GM12878 (cell line): Measurements from ENCODE around the gene VPS13C. TPM values are rescaled to one million over a fixed set of nuclear protein-coding genes. Genes with fewer than 3 reads are reported as not detected.

ENCODE experiments used
- ATAC-seq: fragments of 200-7000 bp; cut with Tn5 transposase; 3 replicates; pipeline ENCODE4 v1.9.1; 2020; ENCODE audit warnings: mild to moderate bottlenecking, moderate library complexity
- BruUV-seq: library from RNA; stranded (reverse); fragments of 400-500 nt; replicated peaks from 2 replicates; lab custom pipeline; 2021; lab: Mats Ljungman, UMichigan
- CTCF ChIA-PET: fragments of 300-600 bp; sonication (Branson Sonifier 250); formaldehyde crosslinking; extraction: SDS; loops from one replicate; lab custom pipeline; 2021; ENCODE audit warnings: inconsistent platforms; lab: Yijun Ruan, JAX
- POLR2A ChIA-PET: fragments of 350-600 bp; formaldehyde crosslinking; extraction: SDS; loops from one replicate; lab custom pipeline; 2021; ENCODE audit warnings: inconsistent platforms; lab: Charles Lee
- RAD21 ChIA-PET: fragments of 300-600 bp; sonication (Branson Sonifier 250); formaldehyde crosslinking; loops from one replicate; lab custom pipeline; 2023; ENCODE audit warnings: antibody characterized with exemption; ENCODE audit not compliant: unreplicated experiment; lab: Charles Lee
- SMC1A ChIA-PET: fragments of 300-600 bp; sonication (Branson Sonifier 250); formaldehyde crosslinking; loops from one replicate; lab custom pipeline; 2023; ENCODE audit not compliant: unreplicated experiment, uncharacterized antibody; lab: Charles Lee
- DNase-seq: peaks from one replicate; pipeline ENCODE4 v3.0.0-alpha.2; 2011; ENCODE audit warnings: low read depth, low spot score
- FAIRE-seq: peaks from 3 replicates; lab custom pipeline; 2011; peaks lifted over from hg19 to GRCh38; lab: Jason Lieb, UNC
- H2AFZ ChIP-seq: 2 replicates; pipeline ENCODE4 v1.6.0; 2011; ENCODE audit warnings: low read depth, low read length, control low read depth; ENCODE audit not compliant: control insufficient read depth
- H3K27ac ChIP-seq: 2 replicates; pipeline ENCODE4 v1.5.1; 2011; ENCODE audit warnings: control low read depth; ENCODE audit not compliant: control insufficient read depth, insufficient read depth
- H3K27me3 ChIP-seq, 2 experiments: replicated peaks in 1 of 2; 2 replicates each; pipeline versions ENCODE4 v1.6.0 to v1.6.1; 2011; ENCODE audit warnings: low read length in 1 of 2; ENCODE audit not compliant: control insufficient read depth in 2 of 2, insufficient read depth in 2 of 2
- H3K36me3 ChIP-seq, 2 experiments: 2 replicates each; pipeline ENCODE4 v1.5.1; 2011; ENCODE audit warnings: low read length in 1 of 2; ENCODE audit not compliant: control insufficient read depth in 2 of 2, insufficient read depth in 2 of 2
- H3K4me1 ChIP-seq: 2 replicates; pipeline ENCODE4 v1.6.1; 2011; ENCODE audit warnings: mild to moderate bottlenecking, low read length, moderate library complexity, mixed read lengths; ENCODE audit not compliant: control insufficient read depth, insufficient read depth
- H3K4me2 ChIP-seq: 2 replicates; pipeline ENCODE4 v1.6.0; 2011; ENCODE audit warnings: control low read depth; ENCODE audit not compliant: control insufficient read depth, insufficient read depth
- H3K4me3 ChIP-seq: fragments of 200-600 bp; sonication (generic); 2 replicates; pipeline ENCODE4 v1.5.1; 2016
- H3K79me2 ChIP-seq: 2 replicates; pipeline ENCODE4 v1.6.0; 2011; ENCODE audit warnings: low read length; ENCODE audit not compliant: control insufficient read depth, insufficient read depth
- H3K9ac ChIP-seq: 2 replicates; pipeline ENCODE4 v1.8.0; 2011; ENCODE audit warnings: low read length, control low read depth, mixed read lengths; ENCODE audit not compliant: control insufficient read depth, insufficient read depth
- H3K9me3 ChIP-seq: replicated peaks from 3 replicates; pipeline ENCODE4 v1.5.1; 2011; ENCODE audit warnings: mild to moderate bottlenecking, low read length; ENCODE audit not compliant: control insufficient read depth, insufficient read depth
- H4K20me1 ChIP-seq: 2 replicates; pipeline ENCODE4 v1.6.0; 2011; ENCODE audit not compliant: control insufficient read depth, insufficient read depth
- CTCF ChIP-seq, 3 experiments: IDR thresholded peaks in 2 of 3; conservative IDR thresholded peaks in 1 of 3; 2 replicates each; pipeline ENCODE4 v1.5.1; 2011; ENCODE audit warnings: low read depth in 3 of 3, low read length in 3 of 3, mild to moderate bottlenecking in 3 of 3, control low read depth in 2 of 3, moderate library complexity in 2 of 3, inconsistent platforms in 1 of 3, mixed read lengths in 1 of 3; ENCODE audit not compliant: control insufficient read depth in 2 of 3, insufficient read depth in 1 of 3; ENCODE audit errors: extremely low read depth in 1 of 3
- NBN ChIP-seq: fragments of 450-650 bp; IDR thresholded peaks from 2 replicates; pipeline ENCODE4 v1.6.1; 2016
- NFXL1 ChIP-seq: fragments of 450-650 bp; IDR thresholded peaks from 2 replicates; pipeline ENCODE4 v1.6.1; 2017; ENCODE audit warnings: antibody characterized with exemption, mild to moderate bottlenecking, borderline replicate concordance
- NKRF ChIP-seq: fragments of 450-650 bp; conservative IDR thresholded peaks from 2 replicates; pipeline ENCODE4 v1.6.1; 2017; ENCODE audit warnings: mild to moderate bottlenecking, moderate library complexity
- RAD21 ChIP-seq: IDR thresholded peaks from 2 replicates; pipeline ENCODE4 v1.6.1; 2011; ENCODE audit warnings: mild to moderate bottlenecking, low read depth, low read length, moderate library complexity; ENCODE audit not compliant: insufficient read depth
- RUNX3 ChIP-seq: IDR thresholded peaks from 2 replicates; pipeline ENCODE4 v1.6.1; 2012; ENCODE audit warnings: low read length, inconsistent platforms
- SMC3 ChIP-seq: IDR thresholded peaks from 2 replicates; pipeline ENCODE4 v1.6.1; 2011; ENCODE audit warnings: low read length, improper control_type of control experiment, borderline replicate concordance
- in situ Hi-C: fragments of 300-500 bp; cut with MboI; formaldehyde crosslinking; loops from 9 replicates; pipeline ENCODE4 v1.14.3; 2018; ENCODE audit warnings: mixed read lengths
- intact Hi-C: fragments of 100-400 bp; cut with micrococcal nuclease; formaldehyde crosslinking; loops from one replicate; pipeline ENCODE4 v1.14.2; 2022; ENCODE audit not compliant: unreplicated experiment
- polyA plus RNA-seq, 11 experiments: library from polyadenylated mRNA; depleted of rRNA in 4 of 11; unstranded in 6 of 11; stranded (reverse) in 5 of 11; fragments of >200 nt; fragmentation: Nextera tagmentation in 4 of 11; fragmentation: Illumina TruSeq in 1 of 11; extraction: Ambion mirVana in 4 of 11; extraction: Trizol in 1 of 11; gene quantifications; 1 replicate in 1 of 11; 2 replicates in 10 of 11; pipeline versions ENCODE4 v1.2.1 to v1.2.3, GENCODE V29; 2011 to 2016; ENCODE audit warnings: inconsistent platforms in 2 of 11, missing spikeins in 2 of 11, low read depth in 1 of 11
- total RNA-seq, 4 experiments: library from RNA; depleted of rRNA in 3 of 4; stranded (reverse); fragments of >200 nt in 3 of 4; fragmentation: Illumina TruSeq in 1 of 4; extraction: Trizol in 1 of 4; gene quantifications; 2 replicates each; pipeline versions ENCODE4 v1.2.1 to v1.2.3, GENCODE V29; 2013 to 2021

VPS13C gene
- total and polyA plus RNA-seq, 10 of the 15 experiments (the other 5 are each of a cell fraction or from before 2014, with no cell fraction given): 9.3 to 53.1 (median 31.8) TPM

- ChIA-PET RAD21 (interaction anchor here (0.8 kb wide), 1 partner anchor 235 kb away, joined by 3 read pairs; no protein-coding TSS in a partner anchor), CTCF (interaction anchor here (0.6 to 3.3 kb wide), 22 partner anchors 11 to 359 kb away, joined by 3 to 17 read pairs (median 4); partner anchors contain the start of gene VPS13C), POLR2A (no interaction called here), SMC1A (interaction anchor here (0.6 to 2.2 kb wide), 12 partner anchors 11 to 235 kb away, joined by 3 to 12 read pairs (median 3); partner anchors contain the start of gene VPS13C)
- H3K4me3 ChIP-seq: no peak overlapping the region
- FAIRE-seq (peak; percentile 69), ATAC-seq (peak; percentile 39; the same call in 2 of the 3 replicates), DNase-seq (no peak)
- H3K4me1 ChIP-seq: peaks cover 8% of the 10 kb centered on the region
- no peak overlapping the region for H3K4me2 ChIP-seq
- intact Hi-C loops: loop anchor here (2.0 to 10.0 kb wide), 3 partner anchors 75 to 233 kb away; no protein-coding TSS in a partner anchor
- H3K36me3 ChIP-seq: no peaks in the 10 kb centered on the region
- no TSS peak for BruUV-seq
- H3K9me3 ChIP-seq: no peaks in the 10 kb centered on the region
- TF ChIP-seq NBN (no peak), RUNX3 (no peak), SMC3 (peak; percentile 61; the same call in 1 of the 2 replicates), NKRF (no peak), NFXL1 (no peak), RAD21 (peak; percentile 68), CTCF (IDR thresholded peaks at IDR 0.05 in 2 of 3, conservative IDR thresholded peaks at IDR 0.05 in 1 of 3; ENCODE audit: control insufficient read depth in 2 of 3, extremely low read depth in 1 of 3, insufficient read depth in 1 of 3, low read depth in 3 of 3, low read length in 3 of 3) (peak; percentile 48 to 62 (median 57); a peak in 5 of 6 replicates)
- no peak overlapping the region for H3K9ac ChIP-seq
- peaks cover 8% of the 10 kb centered on the region in 2 experiments for H3K27me3 ChIP-seq
- H2AFZ ChIP-seq: no peak overlapping the region
- H3K27ac ChIP-seq: no peak overlapping the region
- H3K79me2 ChIP-seq: no peaks in the 10 kb centered on the region
- H4K20me1 ChIP-seq: no peaks in the 10 kb centered on the region
- in situ Hi-C loops: loop anchor here (5.0 kb wide), 1 partner anchor 195 kb away; no protein-coding TSS in a partner anchor
These were observed 11.6 kb upstream of the VPS13C start for GRCh38 chr15:62071711-62072308.
